HG03439 (cell line): ENCODE data around the gene G6PC1.
A peak's percentile ranks its signal among the peaks of the same experiment; 100 is the strongest.
"Not testable (repeated sequence)": the region's sequence is repeated elsewhere in the genome, so short reads cannot be mapped to it uniquely, and the experiment has no call there.

Source experiments
- ATAC-seq: cut with Tn5 transposase; IDR thresholded peaks from one replicate; pipeline ENCODE4 v1.9.1; 2021; ENCODE audit warnings: mild to moderate bottlenecking, moderate library complexity; ENCODE audit not compliant: unreplicated experiment

G6PC1 gene

DNA sequence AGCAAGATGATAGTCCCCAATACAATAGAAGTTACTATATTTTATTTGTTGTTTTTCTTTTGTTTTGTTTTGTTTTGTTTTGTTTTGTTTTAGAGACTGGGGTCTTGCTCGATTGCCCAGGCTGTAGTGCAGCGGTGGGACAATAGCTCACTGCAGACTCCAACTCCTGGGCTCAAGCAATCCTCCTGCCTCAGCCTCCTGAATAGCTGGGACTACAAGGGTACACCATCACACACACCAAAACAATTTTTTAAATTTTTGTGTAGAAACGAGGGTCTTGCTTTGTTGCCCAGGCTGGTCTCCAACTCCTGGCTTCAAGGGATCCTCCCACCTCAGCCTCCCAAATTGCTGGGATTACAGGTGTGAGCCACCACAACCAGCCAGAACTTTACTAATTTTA is 618 bp upstream of the G6PC1 start:
- not testable (repeated sequence) for ATAC-seq

- ATAC-seq = no peak
These were observed 1.1 kb downstream of the G6PC1 start for GRCh38 chr17:42901535-42902229.

DNA sequence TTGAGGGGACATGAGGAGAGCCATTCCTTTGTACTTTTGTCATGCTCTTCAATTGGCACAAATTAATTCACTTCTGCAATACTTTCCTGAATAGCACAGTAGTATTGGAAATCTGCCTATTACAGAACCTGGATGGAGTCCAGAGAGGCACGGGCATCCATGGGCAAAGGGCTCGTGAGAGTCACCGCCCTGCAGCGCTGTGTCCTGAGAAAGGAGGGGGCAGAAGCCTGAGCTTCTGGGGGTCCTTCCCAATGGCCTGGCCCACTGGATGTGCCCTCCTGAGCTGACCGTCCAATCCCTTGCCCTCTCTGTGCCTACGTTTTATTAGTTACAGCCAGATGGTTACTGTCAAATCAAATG is 3.5 kb downstream of the G6PC1 start:
- ATAC-seq = no peak

- ATAC-seq = no peak
These were observed 6.3 kb downstream of the G6PC1 start for GRCh38 chr17:42906772-42907446.

- ATAC-seq = no peak
These were observed 8.5 kb downstream of the G6PC1 start for GRCh38 chr17:42908872-42909700.

GRCh38 chr17:42913522-42913921 is 12.9 kb downstream of the G6PC1 start:
- no peak for ATAC-seq

DNA sequence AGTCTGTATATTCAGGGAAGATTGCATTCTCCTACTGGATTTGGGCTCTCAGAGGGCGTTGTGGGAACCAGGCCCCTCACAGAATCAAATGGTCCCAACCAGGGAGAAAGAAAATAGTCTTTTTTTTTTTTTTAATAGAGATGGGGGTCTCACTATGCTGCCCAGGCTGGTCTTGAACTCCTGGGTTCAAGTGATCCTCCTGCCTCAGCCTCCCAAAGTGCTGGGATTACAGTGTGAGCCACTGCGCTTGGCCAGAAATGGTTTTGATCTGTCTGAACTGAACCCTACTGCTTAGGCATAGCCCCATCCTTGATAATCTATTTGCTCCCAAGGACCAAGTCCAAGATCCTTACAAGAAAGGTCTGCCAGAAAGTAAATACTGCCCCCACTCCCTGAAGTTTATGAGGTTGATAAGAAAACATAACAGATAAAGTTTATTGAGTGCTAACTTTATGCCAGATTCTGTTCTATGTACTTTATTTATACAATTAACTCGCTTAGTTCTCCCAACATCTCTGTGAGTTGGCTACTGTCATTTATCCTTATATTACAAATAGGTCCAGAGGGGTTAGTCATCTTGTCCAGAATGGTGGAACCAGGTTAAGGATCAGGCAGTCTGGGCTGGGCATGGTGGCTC is 13.5 kb downstream of the G6PC1 start:
- ATAC-seq = no peak

- ATAC-seq = not testable (repeated sequence)
These were observed 14.7 kb downstream of the G6PC1 start for GRCh38 chr17:42915288-42915687.

GRCh38 chr17:42916388-42917235 is 16.0 kb downstream of the G6PC1 start:
- not testable (repeated sequence) for ATAC-seq

DNA sequence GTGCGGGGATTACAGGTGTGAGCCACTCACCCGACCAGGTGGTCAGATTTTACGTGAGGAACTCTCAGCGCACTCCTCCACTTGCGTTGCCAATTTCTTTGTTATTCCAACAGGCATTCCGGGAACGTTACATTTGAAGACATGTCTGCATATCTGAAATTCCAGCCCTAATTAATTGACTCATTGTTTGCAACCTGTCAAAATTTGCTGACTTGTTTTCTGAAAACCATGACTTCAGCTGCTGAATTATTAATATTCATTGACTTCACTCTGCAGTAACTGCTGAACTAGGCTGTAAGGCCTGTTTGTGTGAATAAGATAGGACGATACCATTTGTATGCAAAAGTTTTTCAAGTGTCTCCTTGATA is 16.6 kb downstream of the G6PC1 start:
- ATAC-seq = no peak

DNA sequence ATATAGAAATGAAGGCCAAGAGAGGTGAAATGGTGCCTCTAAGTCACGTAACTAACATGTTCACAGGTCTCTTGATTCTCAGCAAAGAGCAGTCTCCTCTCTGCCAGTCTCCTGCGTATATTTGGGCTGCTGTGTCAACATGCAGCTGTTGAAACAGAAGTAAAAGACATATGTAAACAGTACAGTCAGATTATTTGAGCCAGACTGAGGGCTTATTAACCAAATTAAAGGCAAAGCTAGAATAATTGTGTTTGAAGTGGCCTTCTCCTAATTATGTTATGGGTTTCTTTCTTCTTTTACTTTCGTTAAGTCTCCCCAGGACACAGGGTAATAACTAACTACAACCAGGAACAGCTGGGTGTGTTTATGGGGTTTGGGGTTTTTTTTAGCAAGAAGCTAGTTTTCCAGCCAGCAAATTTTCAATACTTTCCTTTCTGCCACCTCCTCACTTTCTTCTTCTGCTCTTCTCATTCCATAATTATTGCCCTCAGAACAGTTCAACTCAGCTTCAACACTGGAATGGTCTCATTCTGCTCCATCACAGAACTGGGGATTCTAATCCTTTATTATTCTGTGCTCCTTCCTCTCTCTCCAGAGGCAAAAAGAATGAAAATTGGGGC is 18.4 kb downstream of the G6PC1 start:
- ATAC-seq = no peak

- not testable (repeated sequence) for ATAC-seq
These were observed 19.0 kb downstream of the G6PC1 start for GRCh38 chr17:42919522-42920077.

- ATAC-seq = no peak
These were observed 19.7 kb downstream of the G6PC1 start for GRCh38 chr17:42920106-42920900.

- ATAC-seq = no peak
These were observed 20.3 kb downstream of the G6PC1 start for GRCh38 chr17:42920922-42921321.

DNA sequence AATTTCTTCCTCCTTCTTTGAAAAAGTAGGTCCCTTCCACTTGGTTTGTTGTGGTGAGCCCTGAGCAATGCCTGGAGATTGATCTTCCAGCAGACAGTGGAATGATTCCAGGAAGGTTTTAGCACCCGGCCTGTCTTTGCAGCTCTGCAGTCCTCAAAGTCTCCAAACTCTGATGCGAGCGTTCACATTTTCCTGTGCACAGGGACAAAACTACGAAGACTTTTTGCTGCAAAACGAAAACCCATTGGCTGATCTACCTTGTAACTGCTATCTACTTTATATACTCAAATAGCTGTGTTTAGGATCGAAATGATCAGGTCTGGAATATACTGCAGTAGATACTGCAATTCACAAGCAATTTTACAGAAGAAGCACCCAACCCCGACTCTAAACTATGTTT is 21.7 kb downstream of the G6PC1 start:
- ATAC-seq = no peak

GRCh38 chr17:42923472-42923871 is 22.9 kb downstream of the G6PC1 start:
- not testable (repeated sequence) for ATAC-seq

GRCh38 chr17:42924891-42925290 is 24.3 kb downstream of the G6PC1 start:
- ATAC-seq = no peak

DNA sequence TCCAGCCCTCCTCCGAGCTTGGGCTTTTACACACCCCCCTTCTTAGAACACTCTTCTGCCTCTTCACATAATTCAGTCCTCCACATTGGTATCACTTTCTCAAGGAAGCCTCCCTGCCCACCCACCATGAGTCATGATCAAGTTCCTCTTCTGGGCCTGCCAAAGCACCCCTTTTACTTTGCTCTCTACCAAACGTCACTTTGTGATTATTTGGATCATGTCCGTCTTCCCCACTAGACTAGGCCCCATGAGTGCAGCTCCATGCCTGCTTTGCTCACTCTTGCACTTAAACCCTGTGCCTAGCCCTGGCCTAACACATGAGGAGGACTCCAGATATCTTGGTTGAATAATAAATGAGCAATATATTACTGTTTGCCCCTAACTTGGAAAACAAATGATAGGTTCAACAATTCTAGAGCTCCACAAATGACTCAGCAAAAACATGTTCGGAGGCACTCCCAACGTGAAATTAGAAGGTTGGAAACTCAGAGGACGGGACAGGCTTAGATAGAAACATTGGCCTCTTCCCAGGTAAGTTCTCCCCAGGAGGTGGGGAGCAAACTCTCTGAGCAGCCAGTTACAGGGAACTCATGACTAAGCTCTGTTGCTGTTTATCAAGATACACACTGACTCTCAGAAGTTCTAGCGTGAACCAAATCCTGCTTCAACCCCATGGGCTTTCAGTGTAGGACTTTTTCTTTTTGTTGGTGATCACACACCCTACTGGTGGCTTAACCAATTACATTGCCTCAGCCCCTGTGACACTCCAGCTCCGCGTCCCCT is 28.3 kb downstream of the G6PC1 start:
- ATAC-seq = peak; percentile 55
